GM19023 (cell line): ENCODE data around the gene ITLN1.

Experiments
- ATAC-seq: cut with Tn5 transposase; IDR thresholded peaks from one replicate; pipeline ENCODE4 v1.9.1; 2021; ENCODE audit warnings: mild to moderate bottlenecking, moderate library complexity; ENCODE audit not compliant: unreplicated experiment

The ITLN1 gene

GRCh38 chr1:160826546-160826945 lies 58.4 kb downstream of the ITLN1 start:
- ATAC-seq: no peak
